ENCODE measurements around the gene CFAP97D1.

DNA sequence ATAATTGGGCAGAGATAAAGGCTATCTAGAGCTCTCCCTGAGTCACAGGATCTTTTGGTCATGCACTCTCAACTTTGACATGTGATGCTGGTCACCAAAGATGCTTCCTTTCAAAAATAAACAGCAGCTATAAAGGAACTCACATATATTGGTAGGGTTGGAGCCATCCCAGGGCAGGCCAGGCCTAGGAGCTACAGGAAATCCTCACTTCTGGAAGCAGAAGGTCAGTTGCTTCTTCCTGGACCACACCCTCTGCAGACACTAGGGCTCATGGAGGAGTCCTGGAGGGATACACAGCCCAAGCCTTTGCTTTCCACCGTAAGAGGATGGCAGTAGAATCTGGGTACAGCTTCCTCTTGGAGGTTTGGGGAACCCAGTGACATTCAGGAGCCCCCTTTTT lies 46.3 kb upstream of the CFAP97D1 start:
- TF ChIP-seq, protein P1, sequence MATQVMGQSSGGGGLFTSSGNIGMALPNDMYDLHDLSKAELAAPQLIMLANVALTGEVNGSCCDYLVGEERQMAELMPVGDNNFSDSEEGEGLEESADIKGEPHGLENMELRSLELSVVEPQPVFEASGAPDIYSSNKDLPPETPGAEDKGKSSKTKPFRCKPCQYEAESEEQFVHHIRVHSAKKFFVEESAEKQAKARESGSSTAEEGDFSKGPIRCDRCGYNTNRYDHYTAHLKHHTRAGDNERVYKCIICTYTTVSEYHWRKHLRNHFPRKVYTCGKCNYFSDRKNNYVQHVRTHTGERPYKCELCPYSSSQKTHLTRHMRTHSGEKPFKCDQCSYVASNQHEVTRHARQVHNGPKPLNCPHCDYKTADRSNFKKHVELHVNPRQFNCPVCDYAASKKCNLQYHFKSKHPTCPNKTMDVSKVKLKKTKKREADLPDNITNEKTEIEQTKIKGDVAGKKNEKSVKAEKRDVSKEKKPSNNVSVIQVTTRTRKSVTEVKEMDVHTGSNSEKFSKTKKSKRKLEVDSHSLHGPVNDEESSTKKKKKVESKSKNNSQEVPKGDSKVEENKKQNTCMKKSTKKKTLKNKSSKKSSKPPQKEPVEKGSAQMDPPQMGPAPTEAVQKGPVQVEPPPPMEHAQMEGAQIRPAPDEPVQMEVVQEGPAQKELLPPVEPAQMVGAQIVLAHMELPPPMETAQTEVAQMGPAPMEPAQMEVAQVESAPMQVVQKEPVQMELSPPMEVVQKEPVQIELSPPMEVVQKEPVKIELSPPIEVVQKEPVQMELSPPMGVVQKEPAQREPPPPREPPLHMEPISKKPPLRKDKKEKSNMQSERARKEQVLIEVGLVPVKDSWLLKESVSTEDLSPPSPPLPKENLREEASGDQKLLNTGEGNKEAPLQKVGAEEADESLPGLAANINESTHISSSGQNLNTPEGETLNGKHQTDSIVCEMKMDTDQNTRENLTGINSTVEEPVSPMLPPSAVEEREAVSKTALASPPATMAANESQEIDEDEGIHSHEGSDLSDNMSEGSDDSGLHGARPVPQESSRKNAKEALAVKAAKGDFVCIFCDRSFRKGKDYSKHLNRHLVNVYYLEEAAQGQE (IDR thresholded peaks at IDR 0.05; ENCODE audit: insufficient read depth in 1 of 2, low read depth in 2 of 2, low read length in 2 of 2) = no peak
- TF ChIP-seq TAF1 (IDR thresholded peaks at IDR 0.05; ENCODE audit: borderline replicate concordance, insufficient read depth, low read length) = no peak

Data from PFSK-1 (cell line).